ENCODE results near the gene RTN1.
A peak's percentile ranks its signal among the peaks of the same experiment; 100 is the strongest.

The RTN1 gene

DNA sequence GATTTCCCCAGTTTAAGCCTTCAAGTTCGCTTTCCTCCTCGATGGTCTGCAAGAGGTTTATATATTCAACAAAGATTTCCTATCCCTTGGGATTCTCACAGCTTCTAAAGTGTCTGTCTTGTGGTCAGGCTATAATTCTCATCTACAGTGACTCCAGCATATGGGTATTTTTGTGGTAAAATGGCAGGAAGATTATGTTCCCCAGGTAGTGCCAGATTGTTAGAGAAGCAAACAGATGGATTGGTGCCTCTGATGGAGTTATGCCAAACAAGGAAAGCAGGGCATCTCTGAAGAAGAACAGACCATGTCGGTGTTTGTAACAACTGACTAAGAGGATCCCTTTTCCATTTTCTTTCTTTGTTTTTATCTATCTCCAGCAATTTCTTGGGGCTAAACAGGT is 288.4 kb downstream of the RTN1 start:
- Mint-ChIP-seq H3K4me1 (ENCODE audit: low read depth) (peaks cover 14% of the 10 kb centered on the region), H3K36me3 (ENCODE audit: low read depth) (no peaks in the 10 kb centered on the region), H3K4me3 (no peak overlapping the region), H3K27ac (no peak overlapping the region), H3K9me3 (no peaks in the 10 kb centered on the region), H3K27me3 (peaks cover 15% of the 10 kb centered on the region)
- DNase-seq, result no peak

DNA sequence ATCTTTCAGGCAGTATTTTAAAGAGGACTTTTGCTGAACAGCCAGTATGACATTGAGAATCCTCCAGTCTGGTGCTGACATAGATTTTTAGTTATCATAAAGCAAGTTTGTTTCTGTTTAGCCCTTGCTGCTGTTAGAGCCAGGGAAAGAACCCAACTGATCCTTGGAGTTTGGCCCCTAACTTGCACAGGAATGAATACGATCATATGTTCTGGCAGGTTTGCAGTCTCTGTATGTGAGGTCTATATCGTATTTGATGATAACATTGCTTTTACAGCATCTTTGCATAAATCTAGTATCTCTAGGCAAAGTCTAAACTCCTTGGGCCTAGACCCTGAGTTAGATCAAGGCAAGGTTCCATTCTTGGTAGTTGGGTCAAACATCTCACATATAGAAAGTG is 289.7 kb downstream of the RTN1 start:
- Mint-ChIP-seq H3K27me3 (peaks cover 27% of the 10 kb centered on the region), H3K36me3 (ENCODE audit: low read depth) (no peaks in the 10 kb centered on the region), H3K4me1 (ENCODE audit: low read depth) (peaks cover 10% of the 10 kb centered on the region), H3K9me3 (no peaks in the 10 kb centered on the region), H3K4me3 (no peak overlapping the region), H3K27ac (no peak overlapping the region)
- no peak for DNase-seq

DNA sequence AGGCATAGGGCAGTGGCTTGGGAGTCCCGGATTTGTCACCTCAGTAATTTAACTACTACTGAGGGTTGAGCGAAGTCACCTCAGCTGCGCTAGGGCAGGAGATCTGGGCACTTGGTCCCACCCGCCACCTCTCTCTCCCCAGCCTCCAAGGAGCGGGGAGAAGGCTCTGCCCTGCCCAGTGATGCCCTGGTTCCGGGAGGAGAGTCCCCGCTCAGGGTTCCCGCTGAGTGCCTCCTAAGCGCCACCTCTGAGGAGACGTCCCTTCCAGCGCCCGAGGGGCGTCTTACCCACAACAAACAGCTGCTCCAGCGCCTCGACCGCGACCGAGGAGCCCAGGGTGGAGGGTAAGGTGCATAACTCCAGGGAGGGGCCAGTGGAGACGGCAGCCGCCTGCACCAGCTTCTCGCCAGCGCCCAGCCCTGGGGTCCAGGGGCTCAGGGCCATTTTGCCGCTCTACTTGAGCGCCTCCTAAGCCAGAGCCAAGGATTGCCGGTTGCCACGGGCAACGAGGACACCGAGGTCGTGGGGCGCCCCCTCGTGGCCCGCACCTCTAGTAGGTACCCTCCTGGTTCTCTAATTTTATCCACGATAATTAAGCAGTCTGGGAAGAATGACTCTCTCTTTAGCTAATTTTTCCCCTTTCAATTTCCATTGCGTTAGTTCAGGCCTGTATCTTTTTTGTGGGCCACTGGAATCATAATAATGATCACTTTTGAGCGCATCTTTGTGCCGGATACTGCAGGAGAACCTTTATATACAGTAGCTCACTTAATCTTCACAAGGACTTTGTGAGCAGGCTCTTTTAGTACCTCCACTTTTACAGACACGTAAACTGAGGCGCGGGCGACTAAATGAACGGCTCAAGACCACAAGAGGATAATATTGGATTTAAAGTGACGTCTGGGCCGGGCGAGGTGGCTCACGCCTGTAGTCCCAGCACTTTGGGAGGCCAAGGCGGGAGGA is 294.0 kb downstream of the RTN1 start, which contains the start of gene CCDC175:
Gene CCDC175 (minus strand): TSS at position 481 of the 963 bp plus-strand sequence. CDS start 37 bp downstream, at position 444.
- Mint-ChIP-seq H3K4me1 (ENCODE audit: low read depth) (peaks cover 9% of the 10 kb centered on the region), H3K27ac (no peak within 1 kb of the TSS), H3K4me3 (peak within 1 kb of the TSS; percentile 78), H3K36me3 (ENCODE audit: low read depth) (no peaks in the 10 kb centered on the region), H3K27me3 (peaks cover 42% of the 10 kb centered on the region), H3K9me3 (no peaks in the 10 kb centered on the region)
- DNase-seq, result peak; percentile 85

DNA sequence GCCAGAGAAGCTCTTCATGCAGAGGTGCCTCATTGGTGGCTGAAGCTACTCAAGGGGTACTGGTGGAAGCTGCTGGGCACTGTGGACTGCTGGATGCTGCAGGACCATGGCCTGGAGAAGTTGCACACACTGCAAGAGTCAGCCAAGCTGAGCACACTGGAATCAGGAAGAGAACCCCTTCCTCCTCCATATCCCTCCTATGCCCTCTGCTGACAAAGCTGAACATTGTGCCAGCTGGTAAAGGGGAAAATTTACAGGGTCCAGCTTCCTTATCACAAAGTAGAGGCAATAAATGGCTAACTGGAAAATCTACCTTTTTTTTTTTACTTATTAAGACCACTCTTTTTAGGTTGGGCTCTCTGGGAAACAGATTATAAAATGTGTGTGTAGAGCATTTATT is 300.5 kb downstream of the RTN1 start:
- DNase-seq, result no peak
- H3K27me3 Mint-ChIP-seq, result peaks cover 40% of the 10 kb centered on the region

DNA sequence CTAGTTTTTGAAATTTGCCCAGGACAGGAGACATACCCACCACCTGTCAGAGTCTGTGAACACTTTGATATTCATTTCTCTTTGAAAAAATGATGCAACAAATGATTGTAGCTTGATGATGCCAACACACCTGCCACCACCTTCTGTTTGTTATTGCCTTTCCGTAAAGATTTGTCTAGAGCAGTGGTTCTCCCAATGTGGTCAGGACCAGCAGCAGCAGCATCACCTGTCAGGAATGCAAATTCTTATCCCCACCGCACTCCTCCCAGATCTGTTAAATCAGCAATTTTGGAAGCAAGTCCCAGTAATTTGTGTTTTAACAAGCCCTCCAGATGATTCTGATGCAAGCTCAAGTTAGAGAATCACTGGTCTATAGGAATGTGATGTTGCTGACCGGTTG is 303.9 kb downstream of the RTN1 start:
- Mint-ChIP-seq H3K36me3 (ENCODE audit: low read depth) (no peaks in the 10 kb centered on the region), H3K4me3 (no peak overlapping the region), H3K27ac (no peak overlapping the region), H3K27me3 (peaks cover 39% of the 10 kb centered on the region), H3K4me1 (ENCODE audit: low read depth) (no peaks in the 10 kb centered on the region), H3K9me3 (no peaks in the 10 kb centered on the region)
- DNase-seq, result no peak

More for the DNA sequence above, 300.5 kb downstream of the RTN1 start:
- Mint-ChIP-seq H3K4me3 (no peak overlapping the region), H3K4me1 (ENCODE audit: low read depth) (no peaks in the 10 kb centered on the region), H3K9me3 (no peaks in the 10 kb centered on the region), H3K36me3 (ENCODE audit: low read depth) (no peaks in the 10 kb centered on the region), H3K27ac (no peak overlapping the region)

DNA sequence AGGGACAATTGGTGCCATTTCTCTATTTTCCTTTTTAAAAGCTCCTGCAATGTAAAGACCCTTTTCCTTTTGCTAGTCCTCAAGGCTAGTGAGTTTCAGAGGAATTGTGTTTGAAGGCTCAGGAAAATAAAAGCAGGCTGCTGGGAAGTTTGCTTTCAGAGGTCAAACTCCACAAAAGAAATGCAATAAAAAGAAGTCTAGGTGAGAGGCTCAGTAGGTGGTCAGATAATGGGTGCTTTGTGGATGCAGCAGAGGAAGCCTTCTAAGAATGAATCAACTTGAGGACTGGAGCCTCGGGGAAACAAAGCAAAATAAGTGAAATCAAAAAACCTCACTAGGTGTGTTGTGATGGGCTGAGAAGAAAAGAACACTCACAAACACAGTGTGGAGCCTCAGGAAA is 304.3 kb downstream of the RTN1 start:
- DNase-seq, result no peak
- Mint-ChIP-seq H3K27ac (no peak overlapping the region), H3K9me3 (no peaks in the 10 kb centered on the region), H3K4me3 (no peak overlapping the region), H3K4me1 (ENCODE audit: low read depth) (no peaks in the 10 kb centered on the region), H3K27me3 (peaks cover 35% of the 10 kb centered on the region), H3K36me3 (ENCODE audit: low read depth) (no peaks in the 10 kb centered on the region)

DNA sequence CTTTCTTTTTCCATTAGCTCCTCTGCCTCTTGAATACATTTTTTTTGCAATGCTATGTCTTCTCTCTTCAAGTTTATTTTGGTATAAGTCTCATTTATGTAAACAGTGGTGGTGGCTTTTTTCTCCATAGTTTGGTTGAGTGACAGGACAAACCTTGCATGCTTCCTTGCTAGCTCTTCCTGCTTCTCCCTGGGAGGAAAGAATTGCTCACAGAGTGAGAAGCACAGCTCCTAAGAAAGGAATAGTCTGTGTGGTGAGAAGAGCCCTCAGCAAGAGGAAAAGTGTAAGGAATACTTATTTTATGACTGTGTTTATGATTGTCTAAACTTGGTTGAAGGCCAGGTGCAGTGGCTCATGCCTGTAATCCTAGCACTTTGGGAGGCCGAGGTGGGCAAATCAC is 305.5 kb downstream of the RTN1 start:
- no peak overlapping the region for H3K4me3 Mint-ChIP-seq
- no peak overlapping the region for H3K27ac Mint-ChIP-seq
- H3K27me3 Mint-ChIP-seq, result peaks cover 27% of the 10 kb centered on the region
- no peaks in the 10 kb centered on the region for H3K9me3 Mint-ChIP-seq
- no peaks in the 10 kb centered on the region for H3K4me1 Mint-ChIP-seq (ENCODE audit: low read depth)
- H3K36me3 Mint-ChIP-seq (ENCODE audit: low read depth), result no peaks in the 10 kb centered on the region
- no peak for DNase-seq

DNA sequence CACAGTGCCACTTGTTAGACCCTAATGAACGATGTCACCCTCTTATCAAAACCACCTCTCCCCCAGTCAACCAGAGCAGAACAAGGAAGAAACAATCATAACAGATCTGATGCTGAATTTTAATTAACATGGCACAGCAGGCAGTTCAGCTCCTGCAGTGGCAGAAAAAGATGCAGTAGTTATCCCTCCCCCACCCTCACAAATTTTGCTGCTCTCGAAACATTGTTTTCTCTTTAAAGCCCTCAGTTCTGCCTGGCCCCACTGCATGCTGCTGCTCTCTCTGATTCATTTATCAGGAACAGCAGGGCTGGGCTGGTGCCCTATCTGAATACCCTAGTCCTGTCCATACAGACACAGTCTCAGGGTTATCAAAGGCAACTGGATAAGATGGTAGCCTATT is 306.2 kb downstream of the RTN1 start:
- Mint-ChIP-seq H3K4me3 (no peak overlapping the region), H3K36me3 (ENCODE audit: low read depth) (no peaks in the 10 kb centered on the region), H3K27me3 (peaks cover 24% of the 10 kb centered on the region), H3K9me3 (no peaks in the 10 kb centered on the region), H3K27ac (no peak overlapping the region), H3K4me1 (ENCODE audit: low read depth) (no peaks in the 10 kb centered on the region)
- DNase-seq, result no peak

DNA sequence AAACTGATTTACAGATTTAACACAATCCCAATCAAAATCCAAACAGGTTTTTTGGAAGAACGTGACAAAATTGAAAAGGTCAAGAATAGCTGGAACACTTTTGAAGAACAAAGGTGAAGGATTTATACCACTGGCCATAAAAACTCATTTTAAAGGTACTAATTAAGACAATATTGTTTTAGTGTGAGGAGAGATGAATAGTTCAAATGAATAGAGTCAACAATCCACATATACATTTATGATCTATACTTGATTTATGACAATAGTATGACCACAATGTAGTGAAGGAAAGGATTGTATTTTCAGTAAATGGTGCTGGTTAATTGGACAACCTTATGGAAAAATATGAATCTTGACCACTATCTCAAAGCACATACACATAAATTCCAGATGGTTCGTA is 323.3 kb downstream of the RTN1 start:
- no peak for DNase-seq
- Mint-ChIP-seq H3K36me3 (ENCODE audit: low read depth) (no peaks in the 10 kb centered on the region), H3K4me3 (no peak overlapping the region), H3K9me3 (no peaks in the 10 kb centered on the region), H3K27ac (no peak overlapping the region), H3K27me3 (peaks cover 42% of the 10 kb centered on the region), H3K4me1 (ENCODE audit: low read depth) (no peaks in the 10 kb centered on the region)

All from activated T-cell treated with anti-CD3 and anti-CD28 coated beads, Interleukin-2, amount 50 U/mL, for 24 hours (primary cell).